GM21423 (cell line): ENCODE measurements around the gene AFG3L2.

Source experiments
- ATAC-seq: cut with Tn5 transposase; IDR thresholded peaks from one replicate; pipeline ENCODE4 v1.9.1; 2021; ENCODE audit warnings: mild to moderate bottlenecking, moderate library complexity; ENCODE audit not compliant: unreplicated experiment

The AFG3L2 gene

DNA sequence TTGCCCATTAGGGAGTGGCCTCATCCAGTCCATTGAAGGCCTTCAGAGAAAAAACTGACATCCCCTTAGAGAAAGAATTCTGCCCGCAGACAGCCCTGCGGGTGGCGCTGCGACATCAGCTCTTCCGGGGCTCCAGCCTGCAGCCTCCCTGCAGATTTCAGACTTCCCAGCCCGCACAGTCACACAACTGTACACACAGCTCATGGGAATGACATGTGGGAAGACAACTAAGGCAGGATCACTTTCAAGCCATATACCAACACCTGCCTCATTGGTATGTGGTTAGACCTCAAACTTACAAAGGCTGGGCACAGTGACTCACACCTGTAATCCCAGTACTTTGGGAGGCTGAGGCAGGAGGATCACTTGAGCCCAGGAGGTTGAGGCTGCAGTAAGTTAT is 93.8 kb downstream of the AFG3L2 start:
- ATAC-seq: no peak

DNA sequence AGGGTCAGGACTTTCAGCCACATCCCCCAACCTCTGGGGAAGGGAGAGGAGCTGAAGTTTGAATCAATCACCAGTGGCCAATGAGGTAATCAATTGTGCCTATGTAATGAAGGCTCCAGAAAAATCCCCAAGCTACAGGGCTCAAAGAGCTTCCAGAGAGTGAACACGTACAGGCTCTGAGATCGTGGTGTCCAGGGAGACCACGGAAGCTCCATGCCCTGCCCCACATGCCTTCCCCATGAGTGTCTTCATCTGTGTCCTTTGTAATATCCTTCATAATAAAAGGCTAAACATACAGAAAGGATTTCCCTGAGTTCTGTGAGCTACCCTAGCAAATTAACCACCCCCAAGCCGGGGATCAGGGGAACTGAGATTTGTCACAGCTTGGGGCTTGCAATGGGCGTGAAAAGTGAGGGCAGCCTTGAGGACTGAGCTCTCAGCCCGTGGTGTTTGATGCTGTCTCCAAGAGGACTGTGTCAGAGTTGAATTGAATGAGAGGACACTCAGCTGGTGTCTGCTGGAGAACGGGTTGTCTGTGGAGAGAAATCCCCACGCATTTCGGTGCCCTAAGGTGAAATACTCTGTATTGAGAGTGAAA is 94.5 kb downstream of the AFG3L2 start:
- no peak for ATAC-seq

DNA sequence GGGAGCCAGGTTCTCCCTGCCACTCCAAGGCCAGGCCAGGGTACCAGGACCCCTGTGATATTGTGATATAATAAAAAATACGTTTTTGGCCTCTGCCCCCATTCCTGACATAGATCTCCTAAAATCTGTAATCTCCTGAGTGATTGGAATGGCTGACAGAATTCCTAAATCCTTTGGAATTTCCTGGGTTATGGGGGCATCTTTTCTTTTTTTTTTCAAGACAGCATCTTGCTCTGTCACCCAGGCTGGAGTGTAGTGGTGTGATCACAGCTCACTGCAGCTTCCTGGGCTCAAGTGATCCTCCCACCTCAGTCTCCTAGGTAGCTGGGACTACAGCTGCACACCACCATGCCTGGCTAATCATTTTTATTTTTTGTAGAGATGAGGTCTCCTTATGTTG is 95.2 kb downstream of the AFG3L2 start:
- no peak for ATAC-seq

DNA sequence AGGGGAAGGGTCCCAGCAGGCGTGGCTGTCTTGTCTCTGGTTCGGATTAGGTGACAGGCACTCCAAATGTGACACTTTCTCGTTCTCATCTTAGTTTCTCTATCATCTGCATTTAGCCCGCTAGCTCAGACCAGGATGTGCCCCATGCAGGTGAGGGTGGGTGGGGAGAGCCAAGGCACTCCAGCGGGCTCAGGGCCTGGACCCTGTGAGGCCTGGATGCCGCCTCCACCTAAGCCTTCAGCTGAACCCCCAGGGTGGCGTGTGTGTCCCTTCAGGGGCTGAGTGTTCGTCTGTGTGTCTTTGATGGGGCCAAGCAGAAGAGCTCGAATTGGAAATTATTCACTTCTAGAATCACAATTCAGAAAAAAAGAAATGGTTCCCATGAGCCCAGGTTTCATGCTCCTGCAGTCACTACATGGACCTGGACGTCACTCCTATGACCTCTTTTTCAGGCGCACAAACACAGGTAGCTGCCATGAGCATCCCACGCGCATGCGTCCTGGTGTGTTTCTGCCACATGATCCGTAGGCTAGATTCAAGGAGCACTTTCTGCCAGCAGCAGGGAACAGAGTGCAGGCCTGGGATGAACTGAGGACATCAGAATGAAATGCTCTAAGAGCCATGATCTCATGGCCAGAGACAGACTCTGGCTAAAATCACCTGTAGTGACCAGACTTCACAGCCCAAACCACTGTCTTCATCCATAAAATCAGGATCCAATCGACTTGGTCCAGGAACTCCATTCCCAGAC is 97.1 kb downstream of the AFG3L2 start:
- no peak for ATAC-seq
